ENCODE measurements around the gene MINDY4B. TPM values are rescaled to one million over a fixed set of nuclear protein-coding genes. Genes with fewer than 3 reads are reported as not detected.

The MINDY4B gene
- total and polyA plus RNA-seq, 12 donors, result 0.19 to 0.60 TPM; not detected in 10

- Histone ChIP-seq H3K36me3 (no peaks in the 10 kb centered on the region), H3K9me3 (no peaks in the 10 kb centered on the region), H3K4me3 (no peak overlapping the region), H3K27ac (no peak overlapping the region), H3K4me1 (peaks cover 0 to 8% (median 0%) of the 10 kb centered on the region in 9 donors), H3K27me3 (peaks cover 0 to 10% (median 0%) of the 10 kb centered on the region in 7 donors)
- DNase-seq, result no peak
- WGBS, 2 donors, result 82 to 85% methylated on average over 4 of the region's 4 CpGs
- TF ChIP-seq CTCF (IDR thresholded peaks at IDR 0.05), result no peak
- ATAC-seq, result no peak
- intact Hi-C loops (cut with DNase I), result loop anchor here in 3 of 10 donors (5.0 to 10.0 kb wide), 2 partner anchors 224 to 226 kb away; no protein-coding TSS in a partner anchor
Measured at GRCh38 chr3:150921209-150921608, 16.0 kb upstream of the MINDY4B start.

GRCh38 chr3:150920236-150920635, 15.0 kb upstream of the MINDY4B start:
- intact Hi-C loops (cut with DNase I), result loop anchor here in 3 of 10 donors (5.0 to 10.0 kb wide), 2 partner anchors 225 to 227 kb away; no protein-coding TSS in a partner anchor
- TF ChIP-seq CTCF (IDR thresholded peaks at IDR 0.05), result no peak
- no peaks in the 10 kb centered on the region for H3K4me1 ChIP-seq
- no peaks in the 10 kb centered on the region for H3K36me3 ChIP-seq
- H3K9me3 ChIP-seq, result no peaks in the 10 kb centered on the region
- DNase-seq, result no peak
- H3K27ac ChIP-seq, result no peak overlapping the region
- no peak overlapping the region for H3K4me3 ChIP-seq
- no peak for ATAC-seq
- 60 to 66% methylated on average over 2 of the region's 2 CpGs for WGBS, 2 donors
- H3K27me3 ChIP-seq, result peaks cover 0 to 7% (median 0%) of the 10 kb centered on the region in 7 donors

GRCh38 chr3:150917951-150918350, 12.7 kb upstream of the MINDY4B start:
- Histone ChIP-seq H3K9me3 (no peaks in the 10 kb centered on the region), H3K4me3 (no peak overlapping the region), H3K27me3 (peaks cover 0 to 6% (median 0%) of the 10 kb centered on the region in 7 donors), H3K27ac (no peak overlapping the region), H3K36me3 (no peaks in the 10 kb centered on the region), H3K4me1 (peaks cover 0 to 13% (median 0%) of the 10 kb centered on the region in 9 donors)
- DNase-seq (no peak), ATAC-seq (no peak)
- WGBS, 2 donors, result 41 to 47% methylated on average over 7 of the region's 7 CpGs
- no peak for TF ChIP-seq CTCF (IDR thresholded peaks at IDR 0.05)
- intact Hi-C loops (cut with DNase I), result no loop called here

- ATAC-seq, result peak in 7 of 8 donors; percentile 41 to 92 (median 76)
Measured at GRCh38 chr3:150913133-150913922, 8.1 kb upstream of the MINDY4B start.

More at GRCh38 chr3:150913133-150913922, 8.1 kb upstream of the MINDY4B start:
- 21 to 23% methylated on average over 4 of the region's 4 CpGs for WGBS, 2 donors
- no peak for DNase-seq
- intact Hi-C loops (cut with DNase I), result no loop called here
- H3K36me3 ChIP-seq, result no peaks in the 10 kb centered on the region
- no peak for TF ChIP-seq CTCF (IDR thresholded peaks at IDR 0.05)
- H3K9me3 ChIP-seq, result no peaks in the 10 kb centered on the region
- H3K4me3 ChIP-seq, result no peak overlapping the region
- peaks cover 0 to 21% (median 0%) of the 10 kb centered on the region in 9 donors for H3K4me1 ChIP-seq
- peaks cover 0 to 5% (median 0%) of the 10 kb centered on the region in 7 donors for H3K27me3 ChIP-seq
- H3K27ac ChIP-seq, result peak overlapping the region in 5 of 10 donors; percentile 5 to 67 (median 33)

All from heart right ventricle (tissue), 16 donors.